HUES48 (cell line): Measurements from ENCODE around the gene GBA3.

Experiments
- H3K27ac ChIP-seq: one replicate; pipeline ENCODE4 v1.7.0; 2013; ENCODE audit warnings: low read depth, low read length, inconsistent platforms
- H3K27me3 ChIP-seq: 2 replicates; pipeline ENCODE4 v1.6.1; 2013; ENCODE audit warnings: mild to moderate bottlenecking, low read length; ENCODE audit not compliant: control insufficient read depth, insufficient read depth
- H3K36me3 ChIP-seq: 2 replicates; pipeline ENCODE4 v1.6.1; 2013; ENCODE audit warnings: low read length; ENCODE audit not compliant: control insufficient read depth, insufficient read depth
- H3K4me1 ChIP-seq: 2 replicates; pipeline ENCODE4 v1.6.1; 2013; ENCODE audit warnings: mild to moderate bottlenecking, low read length; ENCODE audit not compliant: control insufficient read depth, insufficient read depth
- H3K4me3 ChIP-seq: 2 replicates; pipeline ENCODE4 v1.5.1; 2013; ENCODE audit warnings: mild to moderate bottlenecking, low read depth, low read length
- H3K9ac ChIP-seq: 2 replicates; pipeline ENCODE4 v1.6.1; 2013; ENCODE audit warnings: mild to moderate bottlenecking, low read depth, low read length, moderate library complexity
- H3K9me3 ChIP-seq: 2 replicates; pipeline ENCODE4 v1.6.1; 2013; ENCODE audit warnings: low read length; ENCODE audit not compliant: control insufficient read depth, insufficient read depth

GBA3 gene

GRCh38 chr4:22733816-22734215 is 41.1 kb downstream of the GBA3 start:
- Histone ChIP-seq H3K9me3 (no peaks in the 10 kb centered on the region), H3K9ac (no peak overlapping the region), H3K36me3 (no peaks in the 10 kb centered on the region), H3K4me3 (no peak overlapping the region), H3K27ac (no peak overlapping the region), H3K27me3 (no peaks in the 10 kb centered on the region), H3K4me1 (peaks cover 5% of the 10 kb centered on the region)

DNA sequence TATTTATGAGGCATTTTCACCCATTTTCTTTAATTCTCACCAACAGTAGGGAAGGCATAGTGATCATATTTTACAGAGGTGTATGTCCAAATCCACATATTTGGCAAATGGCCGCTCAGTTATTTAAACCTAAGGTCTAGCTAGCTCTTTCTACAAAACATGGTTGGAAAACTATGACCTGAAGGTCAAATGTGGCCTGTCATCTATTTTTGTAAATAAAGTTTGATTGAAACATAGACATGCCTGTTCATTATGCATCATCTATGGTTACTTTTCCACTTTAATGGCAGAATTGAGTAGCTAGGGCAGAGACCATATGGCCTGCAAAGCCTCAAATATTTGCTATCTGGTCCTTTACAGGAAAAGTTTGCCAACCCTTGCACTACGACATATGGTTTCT is 44.2 kb downstream of the GBA3 start:
- Histone ChIP-seq H3K36me3 (no peaks in the 10 kb centered on the region), H3K9ac (no peak overlapping the region), H3K9me3 (no peaks in the 10 kb centered on the region), H3K4me3 (no peak overlapping the region), H3K4me1 (no peaks in the 10 kb centered on the region), H3K27me3 (no peaks in the 10 kb centered on the region), H3K27ac (no peak overlapping the region)

DNA sequence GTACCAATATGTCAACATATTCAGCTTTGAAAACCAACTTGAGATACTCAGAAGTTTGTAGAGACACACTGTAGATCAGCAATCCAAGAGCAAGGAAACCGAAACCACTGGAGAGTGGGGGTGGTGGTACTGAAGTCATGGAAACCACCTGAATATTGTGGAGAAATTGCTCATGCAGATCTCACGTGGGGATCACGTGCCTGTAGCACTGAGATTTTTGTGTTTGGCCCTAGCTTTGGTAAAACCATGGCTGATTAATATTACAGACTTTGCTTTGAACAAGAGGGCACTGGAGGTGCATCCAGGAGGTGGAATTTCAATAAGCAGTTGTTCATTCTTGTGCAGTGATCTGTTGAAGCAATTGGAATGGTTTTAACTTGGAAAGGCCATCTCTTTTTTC is 47.2 kb downstream of the GBA3 start:
- no peak overlapping the region for H3K4me3 ChIP-seq
- H3K9ac ChIP-seq, result no peak overlapping the region
- H3K27me3 ChIP-seq, result no peaks in the 10 kb centered on the region
- H3K36me3 ChIP-seq, result no peaks in the 10 kb centered on the region
- no peaks in the 10 kb centered on the region for H3K4me1 ChIP-seq
- no peaks in the 10 kb centered on the region for H3K9me3 ChIP-seq
- no peak overlapping the region for H3K27ac ChIP-seq

DNA sequence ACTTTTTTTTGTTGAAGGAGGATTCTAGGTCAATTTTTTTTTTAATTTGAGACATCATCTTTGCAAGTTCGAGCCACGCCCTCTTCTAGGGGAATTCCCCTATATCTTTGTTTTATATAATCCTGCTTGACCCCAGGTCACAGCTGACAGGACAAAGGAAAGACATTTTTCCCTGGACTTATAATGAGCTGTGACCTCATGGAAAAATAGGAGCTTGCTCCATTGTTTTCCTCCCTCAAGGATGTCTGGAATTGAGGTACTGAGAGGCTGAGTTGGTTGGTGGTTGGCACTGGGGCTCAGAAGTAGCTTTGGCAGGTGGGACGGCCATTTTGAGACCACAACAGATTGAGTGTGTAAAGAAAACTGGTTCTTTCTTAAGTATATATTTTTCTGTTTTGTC is 49.0 kb downstream of the GBA3 start:
- no peak overlapping the region for H3K9ac ChIP-seq
- no peak overlapping the region for H3K4me3 ChIP-seq
- H3K27ac ChIP-seq, result no peak overlapping the region
- no peaks in the 10 kb centered on the region; the same call in 1 of the 2 replicates for H3K4me1 ChIP-seq
- no peaks in the 10 kb centered on the region for H3K27me3 ChIP-seq
- no peaks in the 10 kb centered on the region for H3K9me3 ChIP-seq
- no peaks in the 10 kb centered on the region for H3K36me3 ChIP-seq

DNA sequence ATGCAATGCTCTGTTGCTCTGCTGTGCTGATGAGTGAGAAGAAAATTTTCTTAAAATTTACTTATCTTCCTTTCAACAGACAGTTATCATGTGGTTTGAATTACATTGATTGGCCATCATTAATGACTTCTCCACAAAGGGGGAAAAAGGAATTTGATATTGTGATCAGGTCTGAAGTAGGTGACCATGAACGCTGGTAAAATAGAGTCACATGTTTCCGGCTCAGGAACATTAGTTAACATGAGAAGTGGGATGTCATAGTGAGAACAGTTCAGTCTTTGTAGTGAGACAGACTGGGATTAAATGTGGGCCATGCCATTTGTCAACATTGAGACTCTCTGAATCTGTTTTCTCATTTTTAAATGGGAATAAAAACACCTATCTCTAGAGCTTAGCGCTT is 50.6 kb downstream of the GBA3 start:
- Histone ChIP-seq H3K4me3 (no peak overlapping the region), H3K4me1 (no peaks in the 10 kb centered on the region; the same call in 1 of the 2 replicates), H3K9me3 (no peaks in the 10 kb centered on the region), H3K36me3 (no peaks in the 10 kb centered on the region), H3K9ac (no peak overlapping the region), H3K27ac (no peak overlapping the region), H3K27me3 (no peaks in the 10 kb centered on the region)

DNA sequence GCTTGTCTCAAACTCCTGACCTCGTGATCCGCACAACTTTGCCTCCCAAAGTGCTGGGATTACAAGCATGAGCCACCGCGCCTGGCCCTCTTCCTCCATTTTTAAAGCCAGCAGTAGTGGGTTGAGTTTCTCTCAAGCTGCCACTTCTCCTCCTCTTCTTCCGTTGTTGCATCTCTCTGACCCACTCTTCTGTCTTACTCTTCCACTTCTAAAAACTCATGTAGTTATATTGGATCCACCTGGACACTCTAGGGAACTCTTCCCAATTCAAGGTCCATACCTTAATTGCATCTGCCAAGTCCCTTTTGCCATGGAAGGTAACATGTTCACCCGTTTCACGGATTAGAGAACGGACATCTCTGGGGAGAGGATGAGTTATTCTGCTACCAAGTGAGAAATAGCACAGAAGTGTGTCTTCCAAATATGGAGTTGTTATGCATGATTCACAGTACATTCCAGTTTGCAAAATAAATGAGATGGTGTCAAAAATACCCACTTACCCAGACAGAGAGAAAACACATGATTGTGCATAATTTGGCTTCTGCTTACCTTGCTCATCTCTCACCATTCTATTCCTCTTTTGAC is 51.8 kb downstream of the GBA3 start:
- Histone ChIP-seq H3K9me3 (no peaks in the 10 kb centered on the region), H3K27me3 (no peaks in the 10 kb centered on the region), H3K4me1 (no peaks in the 10 kb centered on the region; the same call in 1 of the 2 replicates), H3K9ac (no peak overlapping the region), H3K36me3 (no peaks in the 10 kb centered on the region), H3K27ac (no peak overlapping the region), H3K4me3 (no peak overlapping the region)

GRCh38 chr4:22745234-22745633 is 52.5 kb downstream of the GBA3 start:
- Histone ChIP-seq H3K27me3 (no peaks in the 10 kb centered on the region), H3K9me3 (no peaks in the 10 kb centered on the region), H3K4me1 (no peaks in the 10 kb centered on the region; the same call in 1 of the 2 replicates), H3K4me3 (no peak overlapping the region), H3K9ac (no peak overlapping the region), H3K27ac (no peak overlapping the region), H3K36me3 (no peaks in the 10 kb centered on the region)

DNA sequence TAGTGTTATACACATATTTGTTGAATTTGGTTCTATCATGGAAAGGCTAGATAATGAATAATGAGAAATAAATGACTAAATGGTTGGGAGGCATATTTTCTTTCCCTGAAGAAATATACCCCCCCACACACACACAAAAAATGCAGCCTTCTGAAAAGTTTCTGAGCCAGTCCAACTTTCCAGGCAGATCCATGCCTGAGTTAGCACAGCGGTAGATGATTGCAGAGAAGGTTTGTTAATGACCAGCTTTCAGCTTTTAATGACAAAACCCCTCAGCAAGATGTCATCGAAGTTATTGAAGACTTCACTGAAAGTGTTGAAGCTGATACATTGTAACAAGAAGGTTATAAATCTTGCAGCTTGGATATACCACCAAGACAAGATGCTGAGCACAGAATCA is 61.4 kb downstream of the GBA3 start:
- Histone ChIP-seq H3K4me1 (no peaks in the 10 kb centered on the region), H3K36me3 (no peaks in the 10 kb centered on the region), H3K4me3 (no peak overlapping the region), H3K27me3 (no peaks in the 10 kb centered on the region), H3K9me3 (no peaks in the 10 kb centered on the region), H3K27ac (no peak overlapping the region), H3K9ac (no peak overlapping the region)

GRCh38 chr4:22762548-22762947 is 69.8 kb downstream of the GBA3 start:
- Histone ChIP-seq H3K4me1 (no peaks in the 10 kb centered on the region), H3K36me3 (no peaks in the 10 kb centered on the region), H3K9ac (no peak overlapping the region), H3K4me3 (no peak overlapping the region), H3K27ac (no peak overlapping the region), H3K9me3 (no peaks in the 10 kb centered on the region), H3K27me3 (no peaks in the 10 kb centered on the region)

DNA sequence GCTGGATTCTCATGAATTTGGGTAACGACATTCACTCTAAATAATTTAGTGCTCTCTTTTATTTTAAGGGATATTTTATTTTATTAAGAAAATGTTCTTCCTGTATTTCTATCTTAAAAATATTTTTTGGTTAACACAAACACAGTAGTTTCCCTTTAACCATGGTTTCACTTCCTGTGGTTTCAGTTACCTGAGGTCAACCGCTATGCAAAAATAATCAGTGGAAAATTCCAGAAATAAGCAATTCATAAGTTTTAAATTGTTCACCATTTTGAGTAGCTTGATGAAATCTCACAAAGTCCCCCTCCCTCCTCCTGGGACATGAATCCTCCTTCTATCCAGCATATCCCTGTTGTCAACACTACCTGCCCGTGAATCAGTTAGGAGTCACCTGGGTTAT is 71.4 kb downstream of the GBA3 start:
- Histone ChIP-seq H3K9ac (no peak overlapping the region), H3K27me3 (no peaks in the 10 kb centered on the region), H3K4me3 (no peak overlapping the region), H3K36me3 (no peaks in the 10 kb centered on the region), H3K4me1 (no peaks in the 10 kb centered on the region), H3K27ac (no peak overlapping the region), H3K9me3 (no peaks in the 10 kb centered on the region)

DNA sequence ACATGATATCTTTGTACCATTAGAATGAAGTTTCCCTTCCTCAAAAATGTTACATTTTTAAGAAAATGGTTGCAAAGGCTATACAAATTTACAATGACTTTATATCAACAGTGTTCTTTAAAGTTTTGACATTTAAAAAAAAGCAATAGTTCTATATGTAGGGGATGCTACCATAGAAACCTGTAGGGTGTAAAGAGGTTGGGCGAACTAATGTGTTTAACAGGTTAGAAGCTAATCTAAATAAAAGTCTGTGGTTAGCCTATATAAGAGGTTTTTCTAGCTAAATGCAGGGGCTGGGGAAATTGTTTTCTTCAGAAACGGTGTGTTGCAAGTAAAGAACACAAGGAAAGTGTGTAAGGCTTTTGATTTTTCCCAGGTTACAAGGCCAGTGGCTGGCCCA is 73.3 kb downstream of the GBA3 start:
- Histone ChIP-seq H3K36me3 (no peaks in the 10 kb centered on the region), H3K4me1 (no peaks in the 10 kb centered on the region), H3K9ac (no peak overlapping the region), H3K9me3 (no peaks in the 10 kb centered on the region), H3K27me3 (no peaks in the 10 kb centered on the region), H3K4me3 (no peak overlapping the region), H3K27ac (no peak overlapping the region)
